Right hindlimb (tissue), 1 donor: ENCODE data around the gene CPT1A.

ENCODE experiments used
- DNase-seq: peaks from one replicate; pipeline ENCODE4 v3.0.0-alpha.2; 2018

CPT1A gene

DNA sequence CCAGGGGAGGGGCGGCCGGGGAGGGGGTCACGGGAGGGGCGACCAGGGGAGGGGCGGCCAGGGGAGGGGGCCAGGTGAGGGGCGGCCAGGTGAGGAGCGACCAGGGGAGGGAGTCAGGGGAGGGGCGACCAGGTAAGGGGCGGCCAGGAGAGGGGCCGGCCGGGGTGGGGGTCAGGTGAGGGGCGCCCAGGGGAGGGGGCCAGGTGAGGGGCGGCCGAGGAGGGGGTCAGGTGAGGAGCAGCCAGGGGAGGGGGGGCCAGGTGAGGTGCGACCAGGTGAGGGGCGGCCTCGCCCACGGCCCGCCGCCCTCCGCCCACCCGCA, 90.8 kb downstream of the CPT1A start:
- DNase-seq, result no peak

DNA sequence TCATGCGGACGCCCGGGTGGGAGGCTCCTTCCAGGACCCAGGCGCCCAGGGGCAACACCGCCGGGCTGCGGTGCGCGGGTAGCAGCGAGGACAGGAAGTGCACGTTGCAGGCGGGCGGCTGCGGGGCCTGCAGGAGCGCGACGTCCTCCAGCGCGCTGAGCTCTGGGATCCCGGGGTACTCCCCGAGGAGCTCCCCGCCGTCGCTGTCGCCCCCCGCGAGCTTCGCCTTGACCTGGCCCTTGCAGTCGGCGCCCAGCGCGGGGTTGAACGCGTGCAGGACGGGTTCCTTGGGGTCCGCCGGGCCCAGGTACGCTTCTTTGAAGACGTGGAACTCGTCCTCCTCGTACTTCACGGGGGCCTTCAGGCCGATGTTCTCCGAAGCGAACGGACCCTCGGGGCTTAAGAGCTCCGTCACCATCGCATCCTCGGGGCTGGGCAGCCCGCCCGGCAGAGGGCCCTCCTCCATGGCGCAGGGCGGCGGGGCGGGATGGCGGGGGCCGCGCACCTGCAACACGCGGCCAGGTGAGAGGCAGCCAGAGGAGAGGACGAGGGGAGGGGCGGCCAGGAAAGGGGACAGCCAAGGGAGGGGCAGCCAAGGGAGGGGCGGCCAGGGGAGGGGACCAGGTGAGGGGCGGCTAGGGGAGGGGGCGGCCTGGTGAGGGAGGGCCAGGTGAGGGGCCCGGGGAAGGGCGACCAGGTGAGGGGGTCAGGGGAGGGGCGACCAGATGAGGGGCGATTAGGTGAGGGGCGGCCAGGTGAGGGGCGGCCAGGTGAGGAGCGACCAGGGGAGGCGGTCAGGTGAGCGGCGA, 91.3 kb downstream of the CPT1A start:
- DNase-seq, result peak; percentile 26

GRCh38 chr11:68749229-68750123, 92.2 kb downstream of the CPT1A start:
- DNase-seq, result peak; percentile 35

- no peak for DNase-seq
These were observed 93.7 kb downstream of the CPT1A start for GRCh38 chr11:68748061-68748460.

GRCh38 chr11:68743539-68743938, 98.2 kb downstream of the CPT1A start:
- DNase-seq, result no peak

DNA sequence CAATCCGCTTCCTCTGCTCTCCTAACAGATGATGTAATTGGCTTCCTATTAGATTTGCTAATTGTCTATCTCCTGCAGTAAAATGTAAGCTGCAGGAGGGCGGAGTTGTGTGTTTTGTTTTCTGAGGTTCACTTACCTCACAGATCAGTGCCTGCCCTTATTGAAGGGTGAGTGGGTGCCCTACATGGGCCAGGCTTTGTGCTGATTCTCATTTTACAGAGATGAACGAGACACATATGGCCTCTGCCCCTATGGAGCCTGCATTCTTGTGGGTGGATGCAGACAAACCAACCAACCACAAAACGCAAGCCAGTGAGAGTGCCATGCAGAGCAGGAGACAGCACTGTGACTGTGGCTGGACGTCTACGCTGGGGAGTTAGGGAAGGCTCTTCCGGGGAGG, 100.3 kb downstream of the CPT1A start:
- DNase-seq, result no peak

GRCh38 chr11:68735646-68736045, 106.1 kb downstream of the CPT1A start:
- DNase-seq, result no peak

- no peak for DNase-seq
These were observed 106.6 kb downstream of the CPT1A start for GRCh38 chr11:68735125-68735524.

DNA sequence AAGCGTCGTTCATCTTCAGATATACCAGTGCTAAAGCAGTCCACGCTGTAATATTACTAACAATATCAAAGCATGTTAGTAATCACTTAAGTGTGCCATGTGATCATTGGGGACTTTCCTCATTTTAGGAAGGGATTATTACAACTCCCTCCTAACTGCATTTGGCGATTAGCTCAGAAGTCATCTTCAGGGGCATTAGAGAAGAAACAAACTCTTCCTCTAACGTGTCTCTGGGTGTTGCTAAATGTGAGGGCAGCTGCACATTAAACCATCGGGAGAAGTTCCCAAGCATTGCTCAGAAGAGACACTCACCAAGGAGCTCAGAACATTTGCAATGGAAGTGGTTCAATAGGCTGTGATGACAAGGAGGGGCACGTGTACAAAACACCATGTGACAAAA, 107.6 kb downstream of the CPT1A start:
- DNase-seq, result no peak

- no peak for DNase-seq
These were observed 113.9 kb downstream of the CPT1A start for GRCh38 chr11:68727783-68728182.

- DNase-seq, result no peak
These were observed 117.4 kb downstream of the CPT1A start for GRCh38 chr11:68724293-68724692.

DNA sequence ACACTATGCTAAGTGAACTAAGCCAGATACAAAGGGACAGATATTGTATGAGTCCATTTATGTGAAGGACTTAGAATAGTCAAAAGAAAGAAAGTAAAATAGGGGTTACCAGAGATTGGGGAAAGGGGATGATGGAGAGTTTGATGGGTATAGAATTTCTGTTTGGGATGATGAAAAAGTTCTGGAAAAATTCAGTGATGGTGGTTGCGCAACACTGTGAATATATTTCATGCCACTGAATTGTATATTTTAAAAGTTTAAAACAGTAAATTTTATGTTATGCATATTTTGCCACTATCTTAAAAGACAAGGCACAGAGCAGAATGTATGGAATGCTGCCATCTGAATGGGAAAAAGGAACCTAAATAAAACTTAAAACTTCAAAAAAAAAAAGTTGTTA, 119.6 kb downstream of the CPT1A start:
- DNase-seq, result no peak

GRCh38 chr11:68721075-68721474, 120.6 kb downstream of the CPT1A start:
- DNase-seq, result no peak

DNA sequence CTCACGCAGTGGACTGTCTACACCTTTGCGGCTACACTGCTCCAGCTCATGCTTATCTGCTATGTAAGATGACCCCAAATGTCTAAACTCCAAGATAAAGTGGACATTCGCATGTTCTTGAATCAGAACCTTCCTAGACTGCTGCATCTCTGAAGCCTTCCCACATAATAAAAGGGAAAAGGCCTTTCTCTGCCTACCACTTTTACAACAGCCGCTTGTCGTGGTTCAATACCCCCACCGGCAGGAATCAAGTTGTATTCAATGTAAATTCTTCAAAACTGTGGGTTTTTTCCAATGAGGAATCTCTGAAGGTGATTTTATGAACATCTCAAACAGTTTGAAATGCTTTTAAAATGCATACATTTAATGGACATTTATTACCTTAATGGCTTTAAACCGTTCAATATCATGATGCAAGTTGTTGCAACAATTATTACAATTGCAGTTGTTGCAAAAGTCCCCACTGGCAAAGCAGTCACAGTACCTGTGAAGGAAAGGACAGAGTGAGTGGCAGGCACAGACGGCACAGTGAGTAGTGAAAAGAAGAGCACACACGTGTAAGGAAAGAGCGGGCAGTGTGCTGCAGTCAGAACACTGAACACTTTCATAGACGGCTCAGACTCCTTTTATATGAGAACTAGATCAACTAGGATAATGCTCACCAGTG, 126.1 kb downstream of the CPT1A start:
- DNase-seq, result no peak

DNA sequence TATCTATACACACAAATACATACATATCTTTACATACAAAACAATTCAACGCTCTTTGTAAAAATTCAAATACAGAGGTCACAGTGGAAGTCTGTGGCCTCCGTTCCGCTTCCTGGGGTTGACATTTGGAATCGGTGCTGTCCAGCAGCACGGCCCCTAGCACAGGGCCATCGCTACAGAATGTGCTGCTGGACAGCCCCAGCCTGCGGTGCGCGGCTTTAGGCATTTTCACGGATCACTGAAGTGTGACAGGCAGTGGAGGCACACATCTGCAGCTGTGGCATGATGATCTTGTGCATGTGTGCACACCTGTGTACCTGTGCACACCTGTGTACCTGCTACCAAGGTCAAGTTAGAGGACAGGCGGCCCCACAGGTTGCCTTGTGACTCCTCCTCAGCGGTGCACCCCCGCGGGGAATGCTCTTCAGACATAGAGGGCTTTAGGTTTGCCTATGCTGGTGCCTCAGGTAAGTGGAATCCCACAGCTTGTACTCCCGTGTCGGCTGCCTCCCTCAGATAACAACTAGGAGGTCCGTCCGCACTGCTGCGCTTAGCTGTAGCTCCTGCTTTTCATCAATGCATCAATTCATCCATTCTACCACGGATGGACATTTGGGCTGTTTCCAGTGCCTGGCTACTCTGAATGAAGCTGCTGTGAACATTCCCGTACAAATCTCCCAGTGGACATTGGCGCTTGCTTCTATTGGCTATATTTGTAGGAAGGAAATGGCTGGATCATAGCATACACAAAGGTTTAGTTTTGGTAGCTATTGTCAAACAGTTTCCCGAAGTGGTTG, 127.5 kb downstream of the CPT1A start:
- no peak for DNase-seq

DNA sequence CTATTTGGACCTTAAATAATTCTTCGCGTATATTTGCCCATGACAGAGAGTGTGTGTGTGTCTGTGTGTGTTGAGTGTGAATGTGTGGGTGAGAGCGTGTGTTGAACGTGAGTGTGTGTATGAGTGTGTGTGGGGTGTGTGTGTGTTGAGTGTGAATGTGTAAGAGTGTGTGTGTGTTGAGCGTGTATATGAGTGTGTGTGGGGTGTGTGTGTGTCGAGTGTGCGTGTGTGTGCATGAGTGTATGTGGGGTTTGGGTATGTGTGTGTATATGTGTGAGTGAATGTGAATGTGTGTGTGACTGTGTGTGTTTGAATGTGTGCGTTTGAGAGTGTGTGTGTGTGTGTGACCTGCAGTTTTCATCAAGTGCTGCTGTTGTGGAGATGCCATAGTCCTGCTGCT, 130.6 kb downstream of the CPT1A start:
- DNase-seq, result no peak

DNA sequence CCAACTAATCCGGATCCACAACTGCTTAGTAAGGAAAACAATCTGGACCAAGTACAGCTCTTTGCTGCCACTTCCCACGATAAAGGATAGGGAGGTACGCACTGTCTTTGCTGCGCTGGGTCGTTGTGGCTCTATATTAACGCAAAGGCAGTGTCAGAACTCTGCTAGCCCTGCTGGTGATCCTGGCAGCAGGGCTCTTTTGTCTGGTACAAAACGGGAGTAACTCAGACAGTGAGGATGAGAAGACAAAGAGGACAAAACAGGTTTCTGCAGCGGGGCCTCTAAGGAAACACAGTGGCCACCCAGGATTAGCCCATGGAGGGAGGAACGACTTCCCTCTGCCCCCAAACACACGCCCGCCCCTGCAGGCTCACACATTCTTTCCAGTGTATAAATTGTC, 131.3 kb downstream of the CPT1A start:
- no peak for DNase-seq

- no peak for DNase-seq
These were observed 132.7 kb downstream of the CPT1A start for GRCh38 chr11:68709062-68709461.

DNA sequence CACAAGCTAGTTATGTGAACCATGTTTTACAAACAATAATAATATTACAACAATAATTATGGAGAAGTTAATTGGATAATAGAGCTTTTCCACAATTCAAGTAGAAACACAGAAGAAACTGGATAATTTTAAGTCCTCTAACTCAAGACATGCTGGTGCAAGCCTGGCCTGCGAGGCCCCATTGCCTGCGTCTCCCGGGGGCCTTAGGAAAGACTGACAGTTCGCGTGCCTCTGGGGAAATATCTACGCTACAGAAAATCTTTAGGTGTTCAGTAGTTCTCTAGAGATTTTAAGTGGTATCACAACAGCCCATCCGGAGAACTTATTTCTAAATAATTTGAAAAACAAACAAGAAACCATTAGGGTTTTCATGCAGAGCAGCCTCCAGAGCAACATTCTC, 134.2 kb downstream of the CPT1A start:
- no peak for DNase-seq

DNA sequence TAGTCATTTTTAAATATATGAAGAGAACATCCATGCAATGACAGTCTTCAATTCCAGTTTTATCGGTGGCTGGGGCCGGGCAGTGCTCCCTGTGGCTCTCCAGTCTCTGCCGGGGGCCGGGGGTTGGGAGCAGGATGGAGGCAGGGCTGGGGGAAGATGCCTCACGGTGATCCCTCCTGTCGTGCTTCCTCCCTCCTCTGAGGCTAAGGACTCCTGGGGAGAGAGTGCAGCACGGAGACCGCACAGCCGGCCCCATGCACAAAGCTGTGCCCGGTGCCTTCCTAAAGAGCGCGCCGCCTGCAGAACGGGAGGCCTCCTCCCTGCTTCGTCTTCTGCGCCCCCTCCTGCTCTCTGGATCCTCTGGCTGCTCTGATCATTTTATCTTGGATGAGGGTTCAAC, 136.8 kb downstream of the CPT1A start:
- no peak for DNase-seq
